CD4-positive, alpha-beta T cell treated with Interleukin-15 for 1 hour (primary cell): ENCODE results near the gene CORIN.

Experiments
- DNase-seq: peaks from one replicate; pipeline ENCODE4 v3.0.0-alpha.2; 2020

The CORIN gene

DNA sequence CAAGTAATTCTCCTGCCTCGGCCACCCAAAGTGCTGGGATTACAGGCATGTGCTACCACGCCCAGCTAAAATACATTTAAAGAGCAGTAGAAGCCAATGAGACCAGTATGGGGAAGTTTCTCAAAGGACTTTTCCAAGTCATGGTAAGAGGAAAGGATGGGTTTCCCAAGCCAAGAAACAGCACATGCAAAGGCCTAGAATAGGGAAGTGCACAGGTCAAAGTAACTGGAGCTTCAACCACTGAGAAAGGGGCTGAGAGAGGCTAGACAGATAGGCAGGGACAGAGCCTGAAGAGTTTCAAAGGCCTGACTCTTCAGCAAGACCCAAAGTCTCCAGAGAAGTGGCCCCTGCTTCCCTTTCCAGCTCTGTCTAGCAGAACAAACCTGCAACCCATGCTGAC, 162.1 kb downstream of the CORIN start:
- DNase-seq: no peak

DNA sequence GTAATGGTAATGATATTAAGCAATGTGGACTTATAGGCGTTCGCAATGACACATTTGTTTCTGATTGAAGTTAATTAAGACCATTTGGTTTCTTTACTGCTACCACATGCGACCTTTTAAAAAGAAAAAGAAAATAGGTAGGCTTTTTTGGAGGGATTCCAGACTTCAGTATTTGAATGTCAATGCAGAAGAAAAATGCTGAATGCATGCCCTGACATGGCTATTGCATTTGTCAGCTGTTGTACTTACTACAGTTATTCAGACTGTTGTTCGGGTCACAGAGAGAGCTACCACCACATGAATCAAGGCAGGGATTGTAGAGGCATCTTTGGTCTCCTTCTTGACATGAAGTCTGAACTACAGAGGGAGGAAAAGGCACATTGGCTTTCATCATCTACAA, 163.7 kb downstream of the CORIN start:
- DNase-seq: no peak

DNA sequence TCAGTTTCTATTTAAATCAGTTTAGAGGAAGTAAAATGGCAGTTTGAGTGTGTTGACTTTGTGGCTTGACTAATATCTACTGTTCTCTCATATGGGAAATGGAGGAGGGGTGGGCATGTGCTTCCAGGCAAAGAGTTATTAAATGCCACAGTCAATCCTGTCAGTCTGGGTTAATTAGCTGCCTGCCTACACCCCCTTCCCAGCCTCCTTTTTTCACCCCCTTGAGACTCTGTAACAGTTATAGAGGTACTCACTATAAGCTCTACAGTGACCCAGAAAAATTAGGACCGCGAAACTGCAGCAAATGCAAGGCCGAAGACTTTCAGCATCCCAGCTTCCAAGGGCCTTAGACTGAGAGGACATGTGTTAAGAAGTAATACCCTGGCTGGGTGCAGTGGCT, 165.2 kb downstream of the CORIN start:
- no peak for DNase-seq

DNA sequence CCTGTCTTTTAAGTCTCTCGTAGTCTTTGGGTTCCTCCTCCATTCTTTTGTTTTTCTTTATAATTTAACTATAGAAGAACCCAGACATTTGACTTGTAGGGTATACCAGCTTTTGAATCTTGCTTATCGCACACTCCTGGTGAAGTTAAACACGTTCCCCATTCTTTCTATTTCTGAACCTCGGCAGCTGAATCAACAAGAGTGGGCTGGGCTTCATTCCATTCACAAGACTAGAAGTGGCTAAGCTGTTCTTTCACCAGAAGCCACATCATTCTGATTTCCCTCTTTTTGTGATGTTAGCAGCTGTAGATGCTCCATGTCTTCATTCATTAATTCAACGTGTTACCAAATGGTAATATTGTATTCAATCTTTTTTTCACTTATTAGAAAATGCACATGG, 167.9 kb downstream of the CORIN start:
- DNase-seq: no peak

DNA sequence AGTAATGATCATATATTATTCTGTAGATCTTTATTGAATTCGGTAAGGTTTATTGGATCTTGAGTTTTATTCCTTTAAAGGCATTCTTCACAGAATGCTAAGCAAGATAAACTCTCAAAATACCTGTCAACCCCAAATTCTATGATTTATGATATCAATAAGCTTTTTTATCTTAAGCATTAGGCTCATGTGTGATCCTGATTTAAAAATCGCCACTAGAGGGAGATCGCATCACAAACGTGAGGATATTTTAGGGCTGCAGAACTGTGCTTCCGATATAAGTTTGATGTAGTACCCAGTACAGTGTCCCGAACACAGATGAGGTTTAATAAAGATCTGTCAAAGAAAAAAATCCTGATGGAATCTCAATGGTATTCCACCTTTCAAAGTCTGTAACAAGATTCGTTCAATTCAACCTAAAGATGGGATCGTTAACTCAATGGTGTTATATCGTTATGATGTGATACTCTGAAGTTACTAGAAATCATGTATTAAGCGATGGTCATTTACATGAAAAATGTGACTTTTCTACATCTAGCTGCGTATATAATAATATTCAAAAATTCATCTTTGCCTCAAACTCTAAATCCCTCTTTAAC, 169.0 kb downstream of the CORIN start:
- DNase-seq: no peak

DNA sequence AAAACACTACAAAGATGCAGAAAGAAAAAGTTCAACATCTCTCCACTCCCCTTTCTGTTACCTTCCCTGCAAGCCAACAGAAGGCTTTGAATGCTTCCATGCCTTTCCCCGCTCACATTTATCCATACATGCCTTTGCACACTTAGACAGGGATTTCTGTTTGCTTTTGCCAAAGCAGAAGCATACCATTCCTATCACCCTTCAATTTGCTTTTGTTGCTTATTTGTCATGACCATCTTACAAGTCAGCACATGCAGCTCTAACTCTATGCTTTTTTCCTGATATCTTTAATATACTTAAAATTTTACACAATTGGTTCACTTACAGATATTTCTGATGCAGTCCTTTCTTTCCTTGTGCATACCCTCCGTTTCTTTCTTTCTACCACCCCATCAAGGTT, 169.6 kb downstream of the CORIN start:
- no peak for DNase-seq

DNA sequence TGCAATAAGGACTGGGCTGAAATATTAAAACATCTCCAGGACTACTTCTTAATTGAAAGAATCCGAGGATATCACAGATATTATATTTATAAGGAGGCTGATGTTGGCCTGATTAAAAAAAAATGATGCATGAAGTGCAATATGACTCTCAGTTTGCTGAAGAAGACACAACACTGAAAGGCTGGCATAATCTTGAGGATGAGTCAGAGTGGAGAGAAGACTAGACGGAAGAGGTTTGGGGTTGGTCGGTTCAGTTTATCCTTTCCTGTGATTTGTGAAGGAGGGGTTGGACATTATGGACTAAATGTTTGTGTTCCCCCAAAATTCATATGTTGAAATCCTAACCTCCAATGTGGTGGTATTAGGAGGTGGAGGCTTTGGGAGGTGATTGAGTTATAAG, 170.3 kb downstream of the CORIN start:
- no peak for DNase-seq

DNA sequence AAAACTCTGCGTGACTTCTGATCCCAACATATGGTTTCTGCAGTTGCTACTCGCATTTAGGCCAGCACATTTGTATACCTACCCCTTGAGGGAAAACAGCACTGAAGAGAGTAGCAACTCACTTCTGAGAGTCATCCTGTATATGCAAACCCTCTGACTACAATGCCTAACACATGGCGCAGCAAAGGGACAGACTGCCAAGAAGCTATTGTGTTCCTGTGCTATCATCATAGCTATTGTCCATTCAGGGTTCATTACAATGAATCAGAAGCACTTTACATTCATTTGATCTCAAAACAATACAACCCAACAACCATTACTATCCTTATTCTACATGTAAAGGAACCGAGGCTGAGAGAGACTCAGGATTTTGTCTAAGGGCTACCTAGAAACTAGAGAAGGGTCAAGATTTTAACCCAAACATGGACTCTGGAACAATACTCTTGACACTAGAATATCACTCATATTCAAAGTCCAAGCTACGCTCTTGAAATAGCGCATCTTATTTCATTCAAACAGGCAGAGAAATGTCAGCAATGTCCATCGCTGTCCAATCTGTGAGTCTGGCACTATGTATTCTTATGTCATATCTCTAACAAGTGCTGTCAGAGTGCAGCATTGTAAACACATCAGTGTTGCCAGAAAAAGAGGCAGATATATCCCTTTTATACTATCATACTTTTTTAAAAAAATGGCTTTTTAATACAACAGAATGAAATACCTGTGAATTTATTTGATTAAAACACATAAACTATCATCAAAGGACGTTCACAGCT, 173.6 kb downstream of the CORIN start:
- no peak for DNase-seq

DNA sequence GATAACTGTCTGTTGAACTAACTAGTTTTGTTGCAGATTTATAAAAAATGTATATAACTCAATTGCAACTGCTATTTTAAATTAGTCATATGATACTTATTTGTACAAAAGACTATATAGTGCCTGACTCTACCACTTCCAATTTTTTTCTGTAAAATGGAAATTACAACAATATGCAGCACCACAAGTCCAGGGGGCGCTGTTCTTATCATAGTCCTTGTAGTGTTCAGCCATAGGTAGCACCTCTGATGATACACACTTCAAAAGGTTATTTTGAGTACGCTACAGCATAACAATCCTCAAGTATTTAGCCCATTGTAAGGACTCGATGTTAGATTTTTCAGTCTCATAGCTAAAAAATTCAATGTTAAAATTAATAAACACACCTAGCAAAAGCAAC, 174.9 kb downstream of the CORIN start:
- DNase-seq: no peak

DNA sequence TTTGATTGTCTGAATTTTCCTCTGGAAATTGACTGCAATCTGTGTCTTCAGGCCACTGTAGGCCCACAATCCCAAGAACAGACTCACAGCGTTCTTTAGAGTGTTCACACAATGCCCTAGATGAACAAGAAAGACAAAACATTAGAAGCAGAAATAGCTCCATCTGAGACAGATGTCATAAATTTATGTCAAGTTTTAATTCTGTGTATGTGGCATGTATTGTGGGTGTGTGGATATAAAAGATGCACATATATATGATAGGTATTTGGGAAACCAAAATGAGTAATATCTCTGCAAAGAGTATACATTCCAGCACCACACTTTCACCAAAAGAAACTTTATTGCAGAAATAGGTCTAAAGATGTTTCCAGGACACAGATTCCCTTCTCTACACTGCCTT, 176.1 kb downstream of the CORIN start:
- no peak for DNase-seq

DNA sequence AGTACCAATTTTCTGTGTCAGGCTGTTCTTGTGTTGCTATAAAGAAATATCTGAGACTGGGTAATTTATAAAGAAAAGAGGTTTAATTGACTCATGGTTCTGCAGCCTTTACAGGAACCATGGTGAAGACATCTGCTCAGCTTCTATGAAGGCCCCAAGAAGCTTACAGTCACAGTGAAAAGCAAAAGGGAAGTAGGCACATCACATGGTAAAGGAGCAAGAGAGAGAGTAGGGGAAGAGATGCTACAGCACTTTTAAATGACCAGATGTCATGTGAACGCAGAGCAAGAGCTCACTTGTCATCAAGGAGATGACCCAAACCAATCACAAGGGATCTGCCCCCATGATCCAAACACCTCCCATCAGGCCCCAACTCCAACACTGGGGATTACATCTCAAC, 178.5 kb downstream of the CORIN start:
- no peak for DNase-seq

DNA sequence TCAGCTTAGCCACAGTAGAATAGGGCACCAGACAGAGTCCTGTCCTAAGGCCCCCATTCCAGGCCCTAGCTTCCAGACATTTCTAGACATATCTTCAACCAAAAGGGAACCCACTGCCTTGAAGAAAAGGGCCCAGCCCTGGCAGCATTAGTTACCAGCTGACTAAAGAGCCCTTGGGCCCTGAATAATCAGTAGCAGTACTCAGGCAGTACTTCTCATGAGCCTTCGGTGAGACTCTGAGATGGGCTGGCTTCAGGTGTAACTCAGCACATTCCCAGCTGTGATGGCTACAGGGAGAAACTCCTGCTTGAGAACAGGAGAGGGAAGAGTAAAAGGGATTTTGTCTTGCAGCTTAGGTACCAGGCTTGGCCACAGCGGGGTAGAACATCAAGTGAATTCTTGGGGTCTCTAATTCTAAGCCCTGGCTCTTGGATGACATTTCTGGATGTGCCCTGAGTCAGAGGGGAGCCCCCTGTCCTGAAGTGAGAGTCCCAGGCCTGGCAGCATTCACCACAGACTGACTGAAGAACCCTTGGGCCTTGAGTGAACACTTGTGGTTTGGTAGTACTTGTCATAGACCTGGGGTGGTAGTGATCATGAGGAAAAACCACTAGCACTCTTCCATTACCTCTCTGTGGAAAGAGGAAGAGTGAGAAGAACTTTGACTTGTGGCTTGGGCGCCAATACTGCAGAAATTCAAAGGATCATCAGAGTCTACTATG, 182.7 kb downstream of the CORIN start:
- DNase-seq: no peak

DNA sequence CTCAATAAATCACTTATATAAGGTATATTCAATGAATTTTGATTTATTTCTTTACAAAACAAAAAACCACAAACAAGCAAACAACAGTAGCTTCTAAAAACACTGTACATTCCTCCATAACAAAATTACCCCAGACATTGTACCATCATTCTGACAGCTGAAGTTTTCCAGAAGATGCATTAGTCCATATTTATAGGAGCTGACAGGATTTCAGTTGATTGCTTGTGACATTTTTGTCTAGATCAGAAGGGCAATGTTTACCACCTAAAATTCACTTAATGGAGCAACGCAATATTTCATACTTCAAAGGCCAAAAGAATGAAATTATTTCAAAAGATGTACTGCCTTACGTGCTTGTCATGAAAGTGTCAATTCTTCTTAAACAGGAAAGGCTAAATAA, 185.8 kb downstream of the CORIN start:
- DNase-seq: no peak

DNA sequence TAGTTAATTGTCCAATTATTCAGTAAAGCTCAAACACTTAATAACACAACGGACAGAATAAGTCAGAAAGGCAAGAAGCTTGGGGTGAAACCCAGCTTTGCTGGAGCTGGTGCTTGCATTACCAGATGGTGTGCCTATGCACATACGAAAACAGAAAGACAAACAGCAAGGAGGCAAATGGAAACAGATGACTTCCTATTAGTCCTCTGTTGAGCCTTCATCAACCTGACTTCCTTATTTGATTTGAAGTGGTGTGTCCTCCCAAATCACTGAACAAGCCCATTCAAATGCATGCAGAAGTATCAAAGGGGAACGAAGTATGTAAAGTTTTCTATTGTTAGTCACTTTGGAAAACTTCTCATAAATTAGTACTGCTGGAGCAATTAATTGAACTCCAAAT, 186.6 kb downstream of the CORIN start:
- DNase-seq: no peak

DNA sequence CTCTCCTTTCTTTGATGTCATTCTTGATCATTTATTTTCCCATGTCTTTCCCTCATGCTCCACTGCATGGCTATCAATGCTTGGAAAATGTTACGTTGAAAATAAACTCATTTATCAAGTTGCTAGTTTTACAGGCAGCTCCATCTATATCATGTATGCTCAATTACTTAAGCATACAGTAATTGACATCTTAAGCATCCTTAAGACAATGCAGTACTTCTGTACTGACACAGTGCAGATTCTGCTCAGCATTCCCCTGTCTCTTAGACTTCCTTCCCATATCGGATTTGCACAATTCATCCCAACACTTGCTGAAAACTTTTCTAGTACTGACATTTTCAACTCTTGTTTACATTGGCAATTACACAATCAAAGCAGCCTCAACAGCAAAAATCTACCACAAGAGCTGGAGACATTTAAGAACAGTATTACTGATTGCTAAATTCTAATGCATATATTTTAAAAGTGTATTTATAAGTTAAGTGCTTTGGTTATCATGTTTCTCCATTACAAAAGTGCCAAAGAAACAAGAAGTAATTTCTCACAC, 187.2 kb downstream of the CORIN start:
- DNase-seq: no peak

DNA sequence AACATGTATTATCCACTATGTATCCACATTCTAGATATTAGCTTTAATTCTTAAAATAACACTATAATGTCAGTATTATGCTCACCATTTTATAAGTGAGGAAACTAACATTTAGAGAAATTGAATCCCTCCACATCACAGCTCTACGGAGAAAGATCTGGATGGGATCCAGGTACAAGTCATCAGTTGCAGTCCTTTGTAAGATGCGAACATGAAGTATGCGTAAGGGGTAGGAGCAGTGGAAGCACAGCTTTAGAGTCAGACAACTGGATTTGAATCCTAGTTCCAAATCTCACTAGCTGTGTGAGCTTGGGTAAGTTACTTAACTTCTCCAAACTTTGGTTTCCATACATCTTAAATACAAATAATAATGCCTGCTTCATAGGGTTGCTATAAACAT, 190.3 kb downstream of the CORIN start:
- DNase-seq: no peak

DNA sequence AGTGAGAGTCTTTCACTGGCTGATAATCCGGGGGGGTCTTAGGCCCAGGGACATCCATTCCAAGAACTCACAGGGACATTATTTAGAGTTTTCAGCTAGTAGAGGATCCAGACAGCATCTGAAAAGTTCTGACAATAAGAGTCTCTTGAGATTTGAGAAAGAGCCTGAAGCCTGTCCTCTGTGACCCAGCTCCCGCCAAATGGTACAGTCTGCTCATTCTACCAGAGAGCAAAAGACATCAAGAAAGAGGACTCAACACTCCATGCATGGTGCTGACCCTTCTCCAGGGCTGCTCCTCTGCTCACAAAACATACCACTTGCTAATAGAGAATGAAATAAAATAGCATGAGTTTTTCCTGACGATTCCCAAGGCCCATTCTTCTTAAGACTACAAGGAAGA, 190.8 kb downstream of the CORIN start:
- no peak for DNase-seq

DNA sequence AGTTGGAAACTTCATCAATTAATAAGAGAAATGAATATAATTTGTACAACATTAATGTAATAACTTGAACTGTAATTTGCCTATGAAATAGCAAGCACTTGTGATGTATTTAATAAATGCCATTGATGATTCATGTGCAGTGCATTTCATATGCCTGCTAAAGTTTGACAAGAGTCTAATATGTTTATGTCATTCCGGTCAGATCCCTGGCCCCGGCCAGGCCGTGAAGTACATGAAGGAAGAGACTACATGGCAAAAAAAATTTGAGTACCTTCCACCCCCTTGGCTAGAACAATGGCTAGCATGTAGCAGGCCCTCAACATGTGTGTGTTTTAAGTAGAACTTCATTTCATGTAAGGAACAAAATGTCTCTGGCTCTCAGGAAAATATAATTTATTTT, 191.5 kb downstream of the CORIN start:
- DNase-seq: no peak

DNA sequence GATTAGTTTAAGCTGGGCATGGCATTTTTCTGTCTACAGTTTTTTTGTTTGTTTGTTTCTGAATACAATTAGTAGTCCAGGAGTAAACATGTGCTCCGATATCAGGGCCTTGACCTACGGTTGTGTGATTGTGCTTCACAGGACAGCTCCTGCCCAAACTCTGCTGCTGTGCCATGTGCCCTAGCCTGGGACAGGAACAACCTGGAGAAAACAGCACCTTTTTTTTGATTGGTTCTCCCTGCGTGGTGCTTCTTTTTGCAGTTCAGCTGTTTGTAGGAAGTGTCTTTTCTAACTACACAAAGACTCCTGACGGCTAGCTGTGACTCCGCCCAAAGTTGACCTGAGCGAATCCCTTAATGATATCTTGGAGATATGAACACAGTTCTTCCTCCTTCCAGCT, 194.0 kb downstream of the CORIN start:
- no peak for DNase-seq

DNA sequence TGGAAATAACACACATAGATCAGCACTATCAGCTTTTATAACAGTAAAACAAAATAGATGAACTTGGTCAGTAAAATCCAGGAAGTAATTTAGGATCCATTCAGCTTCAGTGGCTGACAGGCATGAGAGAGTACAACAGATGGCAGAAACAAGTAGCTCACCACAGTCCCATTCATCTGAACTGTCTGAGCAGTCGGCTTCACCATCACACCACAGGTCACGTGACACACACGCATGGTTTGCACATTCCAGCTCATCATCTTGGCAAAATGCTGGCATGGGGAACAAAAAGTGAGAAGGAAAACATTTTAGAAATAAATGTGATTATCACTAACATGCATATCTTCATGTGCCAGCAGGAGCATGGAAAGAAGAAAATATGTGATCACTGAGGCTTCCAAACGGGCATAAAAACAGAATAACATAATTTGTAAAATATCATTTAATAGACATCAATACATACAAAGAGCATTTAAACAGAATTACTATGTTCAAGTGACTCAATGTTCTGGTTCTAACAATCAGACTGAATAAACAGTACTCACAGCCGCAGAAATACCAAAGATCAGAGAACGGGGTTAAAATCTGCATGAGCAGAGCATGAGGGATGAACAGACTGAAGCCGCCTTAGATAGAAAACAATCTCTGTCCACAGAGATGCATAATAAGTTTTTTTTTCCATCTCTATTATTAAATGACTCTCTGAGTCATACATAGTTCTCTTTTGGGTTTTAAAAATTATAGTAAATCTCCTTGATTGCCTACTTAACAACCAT, 194.7 kb downstream of the CORIN start:
- DNase-seq: no peak

DNA sequence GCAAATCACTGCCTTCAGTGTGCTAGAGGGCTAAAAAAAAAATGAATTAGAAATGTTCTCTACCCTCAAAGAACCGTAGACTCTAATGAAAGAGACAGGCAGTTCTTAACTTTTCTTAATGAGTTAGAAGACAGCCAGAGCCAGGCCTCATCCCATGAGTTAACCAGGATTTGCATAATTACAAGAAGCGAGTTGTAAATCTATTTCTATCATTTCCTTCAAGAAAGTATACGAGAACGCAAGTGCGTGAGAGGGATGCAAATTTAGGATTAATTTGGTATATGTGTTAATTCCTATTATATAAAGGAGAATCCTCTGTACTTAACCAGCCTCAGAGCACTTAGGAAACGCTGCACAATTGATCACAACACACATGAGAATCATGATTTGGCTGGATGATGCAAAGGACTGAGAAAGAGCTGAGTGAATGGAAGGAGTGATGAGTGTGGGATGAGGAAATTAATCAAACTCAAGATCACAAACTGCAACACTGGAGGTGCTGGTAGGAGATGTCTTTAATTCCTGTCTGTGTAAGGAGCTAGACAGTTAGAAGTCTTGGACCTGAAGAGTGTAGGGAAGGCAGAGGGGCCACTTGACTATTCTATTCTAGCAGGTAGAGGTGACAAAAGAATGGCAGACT, 195.6 kb downstream of the CORIN start:
- DNase-seq: no peak

DNA sequence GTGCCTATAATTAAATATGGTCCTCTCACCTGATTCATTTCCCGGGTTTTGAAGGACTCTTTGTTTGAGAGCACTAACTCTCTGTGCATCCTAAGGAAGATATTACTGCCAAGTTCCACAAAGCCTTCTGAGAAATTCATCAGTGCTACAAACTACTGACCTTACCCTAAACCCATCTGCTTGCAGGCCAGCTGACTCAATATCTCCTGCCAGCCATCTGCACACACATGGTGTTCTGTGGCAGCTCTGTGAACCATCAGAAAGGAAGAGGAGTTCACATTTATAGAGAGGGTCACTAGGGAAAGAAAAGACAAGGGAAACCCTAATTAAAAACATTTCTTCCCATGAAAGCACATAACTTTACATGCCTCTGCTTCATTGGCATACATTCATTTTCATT, 196.1 kb downstream of the CORIN start:
- no peak for DNase-seq

DNA sequence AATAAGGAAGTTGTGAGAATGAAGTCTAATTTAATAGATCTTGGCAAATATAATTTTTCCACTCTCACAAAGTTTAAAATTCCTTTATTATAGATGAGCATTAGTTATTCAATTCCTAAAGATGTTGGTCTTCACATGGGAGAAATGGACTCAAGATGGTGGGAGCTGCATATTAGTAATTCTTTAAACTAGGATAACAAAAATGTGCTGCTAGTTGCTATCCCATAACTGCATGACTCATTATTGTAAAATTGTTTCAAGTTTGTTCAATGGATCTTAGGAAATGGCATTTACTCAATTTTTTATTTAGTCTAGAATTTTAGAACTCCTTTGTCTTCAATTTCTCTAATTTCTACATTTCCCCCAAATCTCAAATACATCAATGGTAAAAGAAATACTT, 197.0 kb downstream of the CORIN start:
- DNase-seq: no peak
